HG02852 (cell line): Measurements from ENCODE around the gene SMIM31.

ENCODE experiments used
- ATAC-seq: cut with Tn5 transposase; IDR thresholded peaks from one replicate; pipeline ENCODE4 v1.9.1; 2021; ENCODE audit warnings: mild to moderate bottlenecking, moderate library complexity; ENCODE audit not compliant: unreplicated experiment

The SMIM31 gene

GRCh38 chr4:164783976-164784375 is 30.0 kb downstream of the SMIM31 start:
- ATAC-seq = no peak

- no peak for ATAC-seq
These were observed 35.1 kb downstream of the SMIM31 start for GRCh38 chr4:164789047-164789446.

- ATAC-seq = no peak
These were observed 36.3 kb downstream of the SMIM31 start for GRCh38 chr4:164790249-164790648.

GRCh38 chr4:164799410-164799809 is 45.5 kb downstream of the SMIM31 start:
- no peak for ATAC-seq

- ATAC-seq = no peak
These were observed 46.9 kb downstream of the SMIM31 start for GRCh38 chr4:164800786-164801185.

GRCh38 chr4:164802301-164802901 is 48.5 kb downstream of the SMIM31 start:
- ATAC-seq = no peak

- ATAC-seq = no peak
These were observed 49.8 kb downstream of the SMIM31 start for GRCh38 chr4:164803702-164804101.

- no peak for ATAC-seq
These were observed 53.7 kb downstream of the SMIM31 start for GRCh38 chr4:164807611-164808010.

- ATAC-seq = no peak
These were observed 59.6 kb downstream of the SMIM31 start for GRCh38 chr4:164813554-164813953.

- no peak for ATAC-seq
These were observed 61.8 kb downstream of the SMIM31 start for GRCh38 chr4:164815711-164816110.

GRCh38 chr4:164819366-164819765 is 65.4 kb downstream of the SMIM31 start:
- ATAC-seq = no peak

- ATAC-seq = no peak
These were observed 67.8 kb downstream of the SMIM31 start for GRCh38 chr4:164821711-164822110.

GRCh38 chr4:164824581-164824980 is 70.7 kb downstream of the SMIM31 start:
- ATAC-seq = no peak

- ATAC-seq = no peak
These were observed 75.0 kb downstream of the SMIM31 start for GRCh38 chr4:164828955-164829354.

- ATAC-seq = no peak
These were observed 92.6 kb downstream of the SMIM31 start for GRCh38 chr4:164846566-164846965.

- no peak for ATAC-seq
These were observed 93.1 kb downstream of the SMIM31 start for GRCh38 chr4:164847016-164847415.

- ATAC-seq = no peak
These were observed 94.2 kb downstream of the SMIM31 start for GRCh38 chr4:164847967-164848649.
